K562 (cell line): ENCODE data around the gene MYOM1. TPM values are rescaled to one million over a fixed set of nuclear protein-coding genes. Genes with fewer than 3 reads are reported as not detected.

ENCODE experiments used
- ATAC-seq: fragments of 200-7000 bp; cut with Tn5 transposase; 3 replicates; pipeline ENCODE4 v1.9.1; 2020; ENCODE audit warnings: moderate library complexity
- BruUV-seq: library from RNA; stranded (reverse); fragments of 400-500 nt; replicated peaks from 2 replicates; lab custom pipeline; 2021; lab: Mats Ljungman, UMichigan
- CTCF ChIA-PET: fragments of 300-600 bp; formaldehyde crosslinking; extraction: SDS; loops from one replicate; lab custom pipeline; 2021; ENCODE audit warnings: low intra/inter-chr PET ratio; lab: Yijun Ruan, JAX
- POLR2A ChIA-PET: fragments of 300-600, 350-650 bp; sonication (Branson Sonifier 250); formaldehyde crosslinking; extraction: SDS; loops from one replicate; lab custom pipeline; 2021; ENCODE audit warnings: antibody characterized with exemption, inconsistent platforms; lab: Yijun Ruan, JAX
- DNase-seq, 4 experiments: peaks; one replicate each; pipeline versions ENCODE4 v3.0.0 to v3.0.0-alpha.2; 2011 to 2018; ENCODE audit warnings: low spot score in 3 of 4, mixed read lengths in 3 of 4; ENCODE audit errors: extremely low read depth in 1 of 4
- FAIRE-seq: peaks from 2 replicates; lab custom pipeline; 2011; peaks lifted over from hg19 to GRCh38; lab: Jason Lieb, UNC
- H2AFZ ChIP-seq: 2 replicates; pipeline ENCODE4 v1.6.0; 2011; ENCODE audit warnings: low read depth, low read length, control low read depth, inconsistent platforms
- H3K27ac ChIP-seq: fragments of 200-600 bp; 3 replicates; pipeline ENCODE4 v1.8.0; 2011; ENCODE audit warnings: low read depth, mild to moderate bottlenecking, control low read depth, inconsistent platforms, low read length, moderate library complexity, mixed read lengths; ENCODE audit errors: extremely low read depth
- H3K27me3 ChIP-seq, 2 experiments: fragments of 300-600 bp in 1 of 2; 2 replicates in 1 of 2; 3 replicates in 1 of 2; pipeline versions ENCODE4 v1.6.0 to v1.8.0; 2011; ENCODE audit warnings: inconsistent platforms in 2 of 2, low read length in 2 of 2, mild to moderate bottlenecking in 1 of 2, mixed read lengths in 1 of 2, moderate library complexity in 1 of 2; ENCODE audit not compliant: control insufficient read depth in 2 of 2, insufficient read depth in 2 of 2
- H3K36me3 ChIP-seq: fragments of 300-600 bp; 3 replicates; pipeline ENCODE4 v1.8.0; 2011; ENCODE audit warnings: mild to moderate bottlenecking, low read length, inconsistent platforms; ENCODE audit not compliant: control insufficient read depth, insufficient read depth
- H3K4me1 ChIP-seq, 2 experiments: fragments of 200-600 bp in 1 of 2; replicated peaks in 1 of 2; 2 replicates in 1 of 2; 3 replicates in 1 of 2; pipeline versions ENCODE4 v1.5.1 to v1.8.0; 2011; ENCODE audit warnings: inconsistent platforms in 2 of 2, low read length in 2 of 2, mild to moderate bottlenecking in 1 of 2, mixed read lengths in 1 of 2, moderate library complexity in 1 of 2; ENCODE audit not compliant: control insufficient read depth in 2 of 2, insufficient read depth in 2 of 2
- H3K4me2 ChIP-seq: 2 replicates; pipeline ENCODE4 v1.6.1; 2011; ENCODE audit warnings: low read length, control low read depth, inconsistent platforms, mixed read lengths; ENCODE audit not compliant: insufficient read depth
- H3K4me3 ChIP-seq: fragments of 200-600 bp; sonication (generic), shearing (Covaris generic); 2 replicates; pipeline ENCODE4 v1.5.1; 2016; ENCODE audit warnings: control low read depth, inconsistent platforms
- H3K79me2 ChIP-seq: fragments of 200-600 bp; 3 replicates; pipeline ENCODE4 v1.8.0; 2011; ENCODE audit warnings: low read length, inconsistent platforms; ENCODE audit not compliant: control insufficient read depth, insufficient read depth
- H3K9ac ChIP-seq, 2 experiments: 2 replicates each; pipeline versions ENCODE4 v1.6.0 to v1.6.1; 2011; ENCODE audit warnings: low read depth in 2 of 2, low read length in 2 of 2, control low read depth in 1 of 2, inconsistent platforms in 1 of 2, mild to moderate bottlenecking in 1 of 2, mixed read lengths in 1 of 2; ENCODE audit not compliant: insufficient read depth in 1 of 2
- H3K9me1 ChIP-seq: one replicate; pipeline ENCODE4 v1.6.0; 2011; ENCODE audit warnings: inconsistent platforms, mild to moderate bottlenecking, low read length, moderate library complexity; ENCODE audit not compliant: control insufficient read depth, insufficient read depth
- H3K9me3 ChIP-seq: replicated peaks from 2 replicates; pipeline ENCODE4 v1.5.1; 2011; ENCODE audit warnings: low read depth, low read length, inconsistent platforms; ENCODE audit not compliant: control insufficient read depth, insufficient read depth
- H4K20me1 ChIP-seq: replicated peaks from 2 replicates; pipeline ENCODE4 v1.6.1; 2011; ENCODE audit warnings: low read length, inconsistent platforms, mixed read lengths; ENCODE audit not compliant: control insufficient read depth, insufficient read depth
- BCOR ChIP-seq: fragments of 450-650 bp; IDR thresholded peaks from 2 replicates; pipeline ENCODE4 v1.6.1; 2016
- CEBPB ChIP-seq: fragments of 450-650 bp; IDR thresholded peaks from 2 replicates; pipeline ENCODE4 v1.6.1; 2016; ENCODE audit warnings: missing genetic modification characterization, missing compliant biosample characterization
- RBM25 ChIP-seq: fragments of 200-400 bp; formaldehyde crosslinking; IDR thresholded peaks from 2 replicates; pipeline ENCODE4 v1.6.1; 2018; ENCODE audit warnings: low read length, low read depth, moderate library complexity; ENCODE audit not compliant: severe bottlenecking
- ZNF146 ChIP-seq: IDR thresholded peaks from one replicate; pipeline ENCODE4 v1.6.1; 2018; ENCODE audit warnings: missing compliant biosample characterization; ENCODE audit not compliant: unreplicated experiment
- WGBS: fragments of 100-300 bp; shearing (Covaris generic); methylation state at CpG from one replicate; pipeline ENCODE4 v1.1.6; 2016; ENCODE audit warnings: low coverage, mixed read lengths; ENCODE audit not compliant: insufficient coverage; ENCODE audit errors: missing lambda C conversion rate; 5-methylcytosine and 5-hydroxymethylcytosine counted together
- in situ Hi-C: fragments of 300-500 bp; cut with MboI; formaldehyde crosslinking; loops from 4 replicates; pipeline ENCODE4 v1.15.0; 2018; ENCODE audit warnings: inconsistent platforms, mixed read lengths
- intact Hi-C: fragments of 100-400 bp; cut with micrococcal nuclease; formaldehyde crosslinking; loops from 2 replicates; pipeline ENCODE4 v1.14.2; 2022
- polyA plus RNA-seq, 8 experiments: library from polyadenylated mRNA; depleted of rRNA in 4 of 8; stranded (reverse) in 5 of 8; unstranded in 3 of 8; fragments of >200 nt; fragmentation: Nextera tagmentation in 2 of 8; fragmentation: Illumina TruSeq in 1 of 8; extraction: Ambion mirVana in 2 of 8; extraction: Trizol in 1 of 8; gene quantifications; 2 replicates each; pipeline versions ENCODE4 v1.2.1 to v1.2.3, GENCODE V29; 2011 to 2014; ENCODE audit warnings: inconsistent platforms in 1 of 8, missing spikeins in 1 of 8
- total RNA-seq, 7 experiments: library from RNA; depleted of rRNA in 6 of 7; stranded (reverse); fragments of >200 nt in 6 of 7; fragmentation: Illumina TruSeq in 2 of 7; extraction: Trizol in 2 of 7; gene quantifications; 2 replicates each; pipeline versions ENCODE4 v1.2.1 to v1.2.3, GENCODE V29; 2011 to 2021; ENCODE audit warnings: low replicate concordance in 1 of 7

The MYOM1 gene
- total and polyA plus RNA-seq, 9 of the 15 experiments (the other 6 are each of a cell fraction or from before 2014, with no cell fraction given): 0.01 to 0.62 (median 0.25) TPM

DNA sequence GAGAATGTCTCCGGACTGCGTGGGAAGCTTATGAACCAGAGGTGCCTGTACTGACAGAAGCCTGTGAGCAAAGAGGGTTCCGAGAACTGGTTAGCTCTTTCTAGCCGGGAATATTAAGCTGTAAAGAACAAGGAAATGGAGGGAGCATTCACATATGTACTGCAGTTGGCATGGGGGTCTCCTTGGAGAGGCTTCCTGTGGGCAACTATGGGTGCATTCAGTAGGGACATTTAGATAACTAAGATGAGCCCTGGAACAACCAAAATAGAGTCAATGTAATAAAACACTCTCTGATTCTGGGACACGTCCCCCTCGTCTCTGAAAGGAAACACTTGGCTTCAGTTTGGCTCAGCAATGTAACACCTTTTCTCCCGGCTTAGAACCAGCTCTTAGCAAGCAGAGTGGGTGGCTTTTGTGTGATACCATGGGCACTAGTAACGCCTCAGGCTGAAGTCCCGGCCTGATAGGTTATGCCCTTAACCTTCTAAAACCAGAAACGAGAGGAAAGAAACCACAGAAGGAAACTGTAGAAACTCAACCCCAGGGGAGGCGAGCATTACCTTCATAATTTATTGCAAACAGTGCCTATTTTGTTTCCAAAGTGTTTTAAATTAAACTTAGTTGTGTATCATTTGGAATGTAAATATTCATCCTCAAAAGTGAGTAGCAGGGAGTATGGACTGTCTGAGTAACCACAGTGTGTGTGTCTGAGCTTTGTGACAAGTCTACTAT, 158.0 kb downstream of the MYOM1 start:
- no TSS peak for BruUV-seq
- peak; percentile 21 for TF ChIP-seq RBM25
- peak; percentile 89 for TF ChIP-seq ZNF146 (CRISPR knock-in tag)
- TF ChIP-seq CEBPB (tag): no peak
- 0 out of 2 replicates have a peak, but pooled peaks have one; percentile 27 for TF ChIP-seq BCOR
- H4K20me1 ChIP-seq: no peaks in the 10 kb centered on the region
- WGBS: 70% methylated on average over 11 of the region's 11 CpGs
- H3K9me1 ChIP-seq: no peaks in the 10 kb centered on the region
- ATAC-seq: no peak
- H3K4me2 ChIP-seq: no peak overlapping the region
- peaks cover 0 to 4% of the 10 kb centered on the region in 2 experiments; a peak in 3 of 5 replicates for H3K4me1 ChIP-seq
- H3K9me3 ChIP-seq: no peaks in the 10 kb centered on the region
- ChIA-PET CTCF (interaction anchor here (1.1 to 1.2 kb wide), 2 partner anchors 44 to 128 kb away, joined by 4 read pairs; no protein-coding TSS in a partner anchor), POLR2A (interaction anchor here (0.6 to 1.8 kb wide), 3 partner anchors 10 to 26 kb away, joined by 3 to 6 read pairs (median 3); no protein-coding TSS in a partner anchor)
- H2AFZ ChIP-seq: peak overlapping the region; percentile 85
- FAIRE-seq: no peak
- no peak overlapping the region for H3K4me3 ChIP-seq
- H3K36me3 ChIP-seq: no peaks in the 10 kb centered on the region
- intact Hi-C loops: loop anchor here (2.0 kb wide), 2 partner anchors 49 to 185 kb away; partner anchors contain the start of genes LPIN2 and MYL12A
- H3K27ac ChIP-seq: no peak overlapping the region
- no peaks in the 10 kb centered on the region for H3K79me2 ChIP-seq
- no peak for DNase-seq
- H3K9ac ChIP-seq: no peak overlapping the region
- in situ Hi-C loops: loop anchor here (10.0 kb wide), 1 partner anchor 127 kb away; no protein-coding TSS in a partner anchor
- H3K27me3 ChIP-seq: no peaks in the 10 kb centered on the region
